K562 (cell line): ENCODE data around the gene GRIN2A. TPM values are rescaled to one million over a fixed set of nuclear protein-coding genes. Genes with fewer than 3 reads are reported as not detected.

Source experiments
- ATAC-seq: fragments of 200-7000 bp; cut with Tn5 transposase; 3 replicates; pipeline ENCODE4 v1.9.1; 2020; ENCODE audit warnings: moderate library complexity
- BruUV-seq: library from RNA; stranded (reverse); fragments of 400-500 nt; replicated peaks from 2 replicates; lab custom pipeline; 2021; lab: Mats Ljungman, UMichigan
- CTCF ChIA-PET: fragments of 300-600 bp; formaldehyde crosslinking; extraction: SDS; loops from one replicate; lab custom pipeline; 2021; ENCODE audit warnings: low intra/inter-chr PET ratio; lab: Yijun Ruan, JAX
- POLR2A ChIA-PET: fragments of 300-600, 350-650 bp; sonication (Branson Sonifier 250); formaldehyde crosslinking; extraction: SDS; loops from one replicate; lab custom pipeline; 2021; ENCODE audit warnings: antibody characterized with exemption, inconsistent platforms; lab: Yijun Ruan, JAX
- DNase-seq, 4 experiments: peaks; one replicate each; pipeline versions ENCODE4 v3.0.0 to v3.0.0-alpha.2; 2011 to 2018; ENCODE audit warnings: low spot score in 3 of 4, mixed read lengths in 3 of 4; ENCODE audit errors: extremely low read depth in 1 of 4
- FAIRE-seq: peaks from 2 replicates; lab custom pipeline; 2011; peaks lifted over from hg19 to GRCh38; lab: Jason Lieb, UNC
- H2AFZ ChIP-seq: 2 replicates; pipeline ENCODE4 v1.6.0; 2011; ENCODE audit warnings: low read depth, low read length, control low read depth, inconsistent platforms
- H3K27ac ChIP-seq: fragments of 200-600 bp; 3 replicates; pipeline ENCODE4 v1.8.0; 2011; ENCODE audit warnings: low read depth, mild to moderate bottlenecking, control low read depth, inconsistent platforms, low read length, moderate library complexity, mixed read lengths; ENCODE audit errors: extremely low read depth
- H3K27me3 ChIP-seq, 2 experiments: fragments of 300-600 bp in 1 of 2; 2 replicates in 1 of 2; 3 replicates in 1 of 2; pipeline versions ENCODE4 v1.6.0 to v1.8.0; 2011; ENCODE audit warnings: inconsistent platforms in 2 of 2, low read length in 2 of 2, mild to moderate bottlenecking in 1 of 2, mixed read lengths in 1 of 2, moderate library complexity in 1 of 2; ENCODE audit not compliant: control insufficient read depth in 2 of 2, insufficient read depth in 2 of 2
- H3K36me3 ChIP-seq: fragments of 300-600 bp; 3 replicates; pipeline ENCODE4 v1.8.0; 2011; ENCODE audit warnings: mild to moderate bottlenecking, low read length, inconsistent platforms; ENCODE audit not compliant: control insufficient read depth, insufficient read depth
- H3K4me1 ChIP-seq, 2 experiments: fragments of 200-600 bp in 1 of 2; replicated peaks in 1 of 2; 2 replicates in 1 of 2; 3 replicates in 1 of 2; pipeline versions ENCODE4 v1.5.1 to v1.8.0; 2011; ENCODE audit warnings: inconsistent platforms in 2 of 2, low read length in 2 of 2, mild to moderate bottlenecking in 1 of 2, mixed read lengths in 1 of 2, moderate library complexity in 1 of 2; ENCODE audit not compliant: control insufficient read depth in 2 of 2, insufficient read depth in 2 of 2
- H3K4me2 ChIP-seq: 2 replicates; pipeline ENCODE4 v1.6.1; 2011; ENCODE audit warnings: low read length, control low read depth, inconsistent platforms, mixed read lengths; ENCODE audit not compliant: insufficient read depth
- H3K4me3 ChIP-seq: fragments of 200-600 bp; sonication (generic), shearing (Covaris generic); 2 replicates; pipeline ENCODE4 v1.5.1; 2016; ENCODE audit warnings: control low read depth, inconsistent platforms
- H3K79me2 ChIP-seq: fragments of 200-600 bp; 3 replicates; pipeline ENCODE4 v1.8.0; 2011; ENCODE audit warnings: low read length, inconsistent platforms; ENCODE audit not compliant: control insufficient read depth, insufficient read depth
- H3K9ac ChIP-seq, 2 experiments: 2 replicates each; pipeline versions ENCODE4 v1.6.0 to v1.6.1; 2011; ENCODE audit warnings: low read depth in 2 of 2, low read length in 2 of 2, control low read depth in 1 of 2, inconsistent platforms in 1 of 2, mild to moderate bottlenecking in 1 of 2, mixed read lengths in 1 of 2; ENCODE audit not compliant: insufficient read depth in 1 of 2
- H3K9me1 ChIP-seq: one replicate; pipeline ENCODE4 v1.6.0; 2011; ENCODE audit warnings: inconsistent platforms, mild to moderate bottlenecking, low read length, moderate library complexity; ENCODE audit not compliant: control insufficient read depth, insufficient read depth
- H3K9me3 ChIP-seq: replicated peaks from 2 replicates; pipeline ENCODE4 v1.5.1; 2011; ENCODE audit warnings: low read depth, low read length, inconsistent platforms; ENCODE audit not compliant: control insufficient read depth, insufficient read depth
- H4K20me1 ChIP-seq: replicated peaks from 2 replicates; pipeline ENCODE4 v1.6.1; 2011; ENCODE audit warnings: low read length, inconsistent platforms, mixed read lengths; ENCODE audit not compliant: control insufficient read depth, insufficient read depth
- ADNP ChIP-seq: fragments of 200-800 bp; sonication (Bioruptor generic); IDR thresholded peaks from 2 replicates; pipeline ENCODE4 v1.6.1; 2016; ENCODE audit warnings: missing genetic modification characterization, missing compliant biosample characterization
- BRD4 ChIP-seq: fragments of 200-600 bp; sonication (generic); IDR thresholded peaks from 2 replicates; pipeline ENCODE4 v1.6.1; 2017; ENCODE audit warnings: inconsistent platforms
- BRD9 ChIP-seq: fragments of 450-650 bp; IDR thresholded peaks from 2 replicates; pipeline ENCODE4 v1.6.1; 2018; ENCODE audit warnings: low read depth; ENCODE audit not compliant: partially characterized antibody
- CSDE1 ChIP-seq, 2 experiments: fragments of 450-650 bp; IDR thresholded peaks; 2 replicates each; pipeline ENCODE4 v1.6.1; 2016; ENCODE audit warnings: mild to moderate bottlenecking in 1 of 2
- FOXJ3 ChIP-seq: sonication (generic); formaldehyde crosslinking; IDR thresholded peaks from 2 replicates; pipeline ENCODE4 v1.4.0; 2020; ENCODE audit warnings: mild to moderate bottlenecking, missing genetic modification reagents
- HCFC1 ChIP-seq: IDR thresholded peaks from 2 replicates; pipeline ENCODE4 v1.6.1; 2012; ENCODE audit warnings: low read depth, low read length, improper control_type of control experiment
- HDAC1 ChIP-seq, 2 experiments: fragments of 450-650 bp; IDR thresholded peaks; 2 replicates each; pipeline ENCODE4 v1.6.1; 2016 to 2017; ENCODE audit warnings: inconsistent platforms in 1 of 2, mild to moderate bottlenecking in 1 of 2, moderate library complexity in 1 of 2
- HNRNPK ChIP-seq: fragments of 200-400 bp; formaldehyde crosslinking; IDR thresholded peaks from one replicate; pipeline ENCODE4 v1.6.1; 2018; ENCODE audit warnings: mild to moderate bottlenecking, low read depth, low read length; ENCODE audit not compliant: poor library complexity, severe bottlenecking
- KLF10 ChIP-seq: fragments of 250-450 bp; sonication (Bioruptor Pico); IDR thresholded peaks from 2 replicates; pipeline ENCODE4 v1.6.1; 2021; ENCODE audit warnings: matching md5 sums
- MAFG ChIP-seq: fragments of 450-650 bp; conservative IDR thresholded peaks from 2 replicates; pipeline ENCODE4 v1.6.1; 2016; ENCODE audit warnings: missing genetic modification characterization, missing compliant biosample characterization
- PHB ChIP-seq: fragments of 250-450 bp; sonication (Bioruptor Pico); IDR thresholded peaks from 2 replicates; pipeline ENCODE4 v1.5.0; 2021
- PRPF4 ChIP-seq: fragments of 200-400 bp; formaldehyde crosslinking; IDR thresholded peaks from one replicate; pipeline ENCODE4 v1.6.1; 2017; ENCODE audit warnings: low read length, low read depth, mild to moderate bottlenecking; ENCODE audit not compliant: insufficient read depth, poor library complexity, severe bottlenecking
- RBM25 ChIP-seq: fragments of 200-400 bp; formaldehyde crosslinking; IDR thresholded peaks from 2 replicates; pipeline ENCODE4 v1.6.1; 2018; ENCODE audit warnings: low read length, low read depth, moderate library complexity; ENCODE audit not compliant: severe bottlenecking
- SRSF9 ChIP-seq: fragments of 200-400 bp; formaldehyde crosslinking; IDR thresholded peaks from 2 replicates; pipeline ENCODE4 v1.6.1; 2017; ENCODE audit warnings: low read depth, low read length, borderline replicate concordance
- TEAD4 ChIP-seq, 2 experiments: sonication (generic) in 1 of 2; formaldehyde crosslinking in 1 of 2; IDR thresholded peaks; 2 replicates each; pipeline versions ENCODE4 v1.6.1 to v1.8.0; 2012 to 2022; ENCODE audit warnings: borderline replicate concordance in 1 of 2, inconsistent platforms in 1 of 2, low read length in 1 of 2, mild to moderate bottlenecking in 1 of 2, missing genetic modification reagents in 1 of 2
- ZNF398 ChIP-seq: fragments of 250-450 bp; sonication (Bioruptor Pico); IDR thresholded peaks from 2 replicates; pipeline ENCODE4 v1.8.0; 2021; ENCODE audit warnings: moderate library complexity, mild to moderate bottlenecking, inconsistent platforms
- ZNF507 ChIP-seq: conservative IDR thresholded peaks from 2 replicates; pipeline ENCODE4 v1.6.1; 2017; ENCODE audit warnings: missing genetic modification characterization, missing compliant biosample characterization
- WGBS: fragments of 100-300 bp; shearing (Covaris generic); methylation state at CpG from one replicate; pipeline ENCODE4 v1.1.6; 2016; ENCODE audit warnings: low coverage, mixed read lengths; ENCODE audit not compliant: insufficient coverage; ENCODE audit errors: missing lambda C conversion rate; 5-methylcytosine and 5-hydroxymethylcytosine counted together
- in situ Hi-C: fragments of 300-500 bp; cut with MboI; formaldehyde crosslinking; loops from 4 replicates; pipeline ENCODE4 v1.15.0; 2018; ENCODE audit warnings: inconsistent platforms, mixed read lengths
- intact Hi-C: fragments of 100-400 bp; cut with micrococcal nuclease; formaldehyde crosslinking; loops from 2 replicates; pipeline ENCODE4 v1.14.2; 2022
- polyA plus RNA-seq, 8 experiments: library from polyadenylated mRNA; depleted of rRNA in 4 of 8; stranded (reverse) in 5 of 8; unstranded in 3 of 8; fragments of >200 nt; fragmentation: Nextera tagmentation in 2 of 8; fragmentation: Illumina TruSeq in 1 of 8; extraction: Ambion mirVana in 2 of 8; extraction: Trizol in 1 of 8; gene quantifications; 2 replicates each; pipeline versions ENCODE4 v1.2.1 to v1.2.3, GENCODE V29; 2011 to 2014; ENCODE audit warnings: inconsistent platforms in 1 of 8, missing spikeins in 1 of 8
- total RNA-seq, 7 experiments: library from RNA; depleted of rRNA in 6 of 7; stranded (reverse); fragments of >200 nt in 6 of 7; fragmentation: Illumina TruSeq in 2 of 7; extraction: Trizol in 2 of 7; gene quantifications; 2 replicates each; pipeline versions ENCODE4 v1.2.1 to v1.2.3, GENCODE V29; 2011 to 2021; ENCODE audit warnings: low replicate concordance in 1 of 7

Gene GRIN2A
- total and polyA plus RNA-seq, 9 of the 15 experiments (the other 6 are each of a cell fraction or from before 2014, with no cell fraction given), result not detected

- Histone ChIP-seq H3K36me3 (no peaks in the 10 kb centered on the region), H3K9ac (no peak overlapping the region), H3K27me3 (peaks cover 0 to 6% of the 10 kb centered on the region in 2 experiments; a peak in 2 of 5 replicates), H2AFZ (no peak overlapping the region)
- DNase-seq (no peak), ATAC-seq (no peak)
- POLR2A ChIA-PET, result no interaction called here
- in situ Hi-C loops, result no loop called here
- TF ChIP-seq RBM25 (peak; percentile 51), TEAD4 (IDR thresholded peaks at IDR 0.05; ENCODE audit: low read length) (no peak), TEAD4 (CRISPR knock-in tag; IDR thresholded peaks at IDR 0.05; ENCODE audit: borderline replicate concordance) (no peak)
- TF ChIP-seq, all 486 proteins: peak for 1
- H3K4me3 ChIP-seq, result no peak overlapping the region
- CTCF ChIA-PET, result no interaction called here
- no peak overlapping the region for H3K4me2 ChIP-seq
- H3K9me1 ChIP-seq, result no peaks in the 10 kb centered on the region
- H3K9me3 ChIP-seq, result no peaks in the 10 kb centered on the region
- no peak for FAIRE-seq
- H3K79me2 ChIP-seq, result no peaks in the 10 kb centered on the region
- 0% methylated on average over 5 of the region's 5 CpGs for WGBS
- no peaks in the 10 kb centered on the region for H3K4me1 ChIP-seq
- H4K20me1 ChIP-seq, result no peaks in the 10 kb centered on the region
- no peak overlapping the region for H3K27ac ChIP-seq
- intact Hi-C loops, result no loop called here
- BruUV-seq, result no TSS peak
Measured at GRCh38 chr16:9852003-9852402, 330.2 kb downstream of the GRIN2A start.

- in situ Hi-C loops (no loop called here), intact Hi-C loops (no loop called here)
- Histone ChIP-seq H3K27me3 (peaks cover 0 to 6% of the 10 kb centered on the region in 2 experiments; a peak in 2 of 5 replicates), H3K27ac (no peak overlapping the region), H3K79me2 (no peaks in the 10 kb centered on the region), H3K9ac (no peak overlapping the region), H3K4me1 (no peaks in the 10 kb centered on the region), H3K36me3 (no peaks in the 10 kb centered on the region), H2AFZ (no peak overlapping the region), H3K9me1 (no peaks in the 10 kb centered on the region), H3K9me3 (no peaks in the 10 kb centered on the region), H4K20me1 (no peaks in the 10 kb centered on the region), H3K4me2 (no peak overlapping the region), H3K4me3 (no peak overlapping the region)
- FAIRE-seq (no peak), DNase-seq (no peak), ATAC-seq (no peak)
- POLR2A ChIA-PET, result no interaction called here
- TF ChIP-seq ZNF507, result no peak
- no peak for TF ChIP-seq HNRNPK
- no peak for TF ChIP-seq BRD4
- TF ChIP-seq BRD9, result no peak
- TF ChIP-seq HDAC1 (IDR thresholded peaks at IDR 0.05), result no peak
- no peak for TF ChIP-seq CSDE1 (IDR thresholded peaks at IDR 0.05)
- no peak for TF ChIP-seq ADNP (tag)
- TF ChIP-seq PRPF4, result no peak
- no peak for TF ChIP-seq PHB (CRISPR knock-in tag)
- TF ChIP-seq ZNF398, result no peak
- TF ChIP-seq FOXJ3, result no peak
- TF ChIP-seq SRSF9, result no peak
- no peak for TF ChIP-seq KLF10 (CRISPR knock-in tag)
- no peak for TF ChIP-seq HCFC1
- TF ChIP-seq MAFG (tag), result no peak
- 0% methylated on average over 9 of the region's 9 CpGs for WGBS
- CTCF ChIA-PET, result no interaction called here
- no TSS peak for BruUV-seq
Measured at GRCh38 chr16:9850817-9851216, 331.4 kb downstream of the GRIN2A start.
